Measurements from ENCODE around the gene PLEKHN1. TPM values are rescaled to one million over a fixed set of nuclear protein-coding genes. Genes with fewer than 3 reads are reported as not detected.

Gene PLEKHN1
- total RNA-seq, 1 experiment from 2014 or later, result 9.1 TPM

DNA sequence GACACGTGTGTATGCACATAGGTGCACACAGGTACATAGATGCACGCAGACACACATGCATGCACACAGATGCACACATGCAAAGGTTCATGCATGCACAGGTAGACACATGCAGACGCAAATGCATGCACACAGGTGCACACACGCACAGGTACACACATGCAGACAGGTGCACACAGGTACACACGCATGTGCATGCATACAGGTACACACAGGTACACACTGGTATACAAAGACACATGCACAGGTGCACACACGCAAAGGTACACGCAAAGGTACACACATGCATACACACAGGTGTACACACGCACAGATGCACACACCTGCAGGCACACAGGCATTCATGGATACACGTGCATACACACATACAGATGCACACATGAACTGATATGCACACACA lies 16.0 kb upstream of the PLEKHN1 start:
- Histone ChIP-seq H2AFZ (no peak overlapping the region), H3K36me3 (ENCODE audit: low read depth) (0 out of 2 replicates have a peak, but pooled peaks cover 7% of the 10 kb centered on the region), H3K9me3 (ENCODE audit: insufficient read depth, low read depth) (no peaks in the 10 kb centered on the region), H3K4me3 (no peak overlapping the region), H3K9me2 (ENCODE audit: insufficient read depth) (no peaks in the 10 kb centered on the region), H4K20me1 (ENCODE audit: insufficient read depth) (peaks cover 24% of the 10 kb centered on the region), H3K4me2 (no peak overlapping the region), H3K4me1 (replicated peaks; ENCODE audit: insufficient read depth) (no peaks in the 10 kb centered on the region), H3K27me3 (ENCODE audit: insufficient read depth, low read depth) (no peaks in the 10 kb centered on the region), H3K79me2 (ENCODE audit: low read depth) (no peaks in the 10 kb centered on the region), H3F3A (ENCODE audit: insufficient read depth, low read depth) (no peaks in the 10 kb centered on the region), H3K27ac (no peak overlapping the region)
- POLR2A ChIA-PET (ENCODE audit: unreplicated experiment), result no interaction called here
- intact Hi-C loops (cut with micrococcal nuclease; ENCODE audit: unreplicated experiment), result no loop called here
- BruUV-seq (replicated peaks), result no TSS peak
- no peak for DNase-seq
- no peak for TF ChIP-seq EZH2 (IDR thresholded peaks at IDR 0.05; ENCODE audit: low read depth)
- TF ChIP-seq, protein P1, sequence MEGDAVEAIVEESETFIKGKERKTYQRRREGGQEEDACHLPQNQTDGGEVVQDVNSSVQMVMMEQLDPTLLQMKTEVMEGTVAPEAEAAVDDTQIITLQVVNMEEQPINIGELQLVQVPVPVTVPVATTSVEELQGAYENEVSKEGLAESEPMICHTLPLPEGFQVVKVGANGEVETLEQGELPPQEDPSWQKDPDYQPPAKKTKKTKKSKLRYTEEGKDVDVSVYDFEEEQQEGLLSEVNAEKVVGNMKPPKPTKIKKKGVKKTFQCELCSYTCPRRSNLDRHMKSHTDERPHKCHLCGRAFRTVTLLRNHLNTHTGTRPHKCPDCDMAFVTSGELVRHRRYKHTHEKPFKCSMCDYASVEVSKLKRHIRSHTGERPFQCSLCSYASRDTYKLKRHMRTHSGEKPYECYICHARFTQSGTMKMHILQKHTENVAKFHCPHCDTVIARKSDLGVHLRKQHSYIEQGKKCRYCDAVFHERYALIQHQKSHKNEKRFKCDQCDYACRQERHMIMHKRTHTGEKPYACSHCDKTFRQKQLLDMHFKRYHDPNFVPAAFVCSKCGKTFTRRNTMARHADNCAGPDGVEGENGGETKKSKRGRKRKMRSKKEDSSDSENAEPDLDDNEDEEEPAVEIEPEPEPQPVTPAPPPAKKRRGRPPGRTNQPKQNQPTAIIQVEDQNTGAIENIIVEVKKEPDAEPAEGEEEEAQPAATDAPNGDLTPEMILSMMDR (conservative IDR thresholded peaks at IDR 0.05), result no peak
- CTCF ChIA-PET, result no interaction called here

DNA sequence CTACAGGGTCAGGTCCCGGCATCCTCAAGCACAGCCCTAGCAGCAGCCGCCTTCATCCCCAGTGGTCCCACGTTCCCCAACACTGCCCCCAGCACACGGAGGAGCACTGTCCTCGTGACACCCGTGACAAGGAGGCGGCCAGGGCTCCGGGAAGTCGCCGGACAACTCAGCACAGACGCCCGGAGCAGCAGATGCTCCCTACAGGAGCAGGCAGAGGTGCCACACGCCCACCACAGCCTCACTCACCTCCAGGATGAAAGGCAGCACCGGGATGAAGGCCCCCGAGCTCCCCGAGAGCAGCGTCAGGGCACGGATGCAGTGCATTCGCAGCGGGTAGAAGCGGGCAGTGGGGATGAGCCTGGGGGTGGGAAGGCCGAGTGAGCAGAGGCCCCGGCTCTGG lies 15.4 kb upstream of the PLEKHN1 start:
- H3K36me3 ChIP-seq (ENCODE audit: low read depth), result 0 out of 2 replicates have a peak, but pooled peaks cover 7% of the 10 kb centered on the region
- H3K27me3 ChIP-seq (ENCODE audit: insufficient read depth, low read depth), result no peaks in the 10 kb centered on the region
- H3K4me3 ChIP-seq, result no peak overlapping the region
- no peaks in the 10 kb centered on the region for H3K9me3 ChIP-seq (ENCODE audit: insufficient read depth, low read depth)
- ChIA-PET POLR2A (ENCODE audit: unreplicated experiment) (no interaction called here), CTCF (no interaction called here)
- intact Hi-C loops (cut with micrococcal nuclease; ENCODE audit: unreplicated experiment), result no loop called here
- H3K4me2 ChIP-seq, result no peak overlapping the region
- TF ChIP-seq, protein P1 (conservative IDR thresholded peaks at IDR 0.05), result no peak
- no peak for TF ChIP-seq EZH2 (IDR thresholded peaks at IDR 0.05; ENCODE audit: low read depth)
- no peaks in the 10 kb centered on the region for H3K79me2 ChIP-seq (ENCODE audit: low read depth)
- DNase-seq, result no peak
- BruUV-seq (replicated peaks), result no TSS peak
- no peaks in the 10 kb centered on the region for H3K9me2 ChIP-seq (ENCODE audit: insufficient read depth)
- H3K27ac ChIP-seq, result no peak overlapping the region
- no peaks in the 10 kb centered on the region for H3K4me1 ChIP-seq (replicated peaks; ENCODE audit: insufficient read depth)
- H3F3A ChIP-seq (ENCODE audit: insufficient read depth, low read depth), result no peaks in the 10 kb centered on the region
- no peak overlapping the region for H2AFZ ChIP-seq
- peaks cover 24% of the 10 kb centered on the region for H4K20me1 ChIP-seq (ENCODE audit: insufficient read depth)

DNA sequence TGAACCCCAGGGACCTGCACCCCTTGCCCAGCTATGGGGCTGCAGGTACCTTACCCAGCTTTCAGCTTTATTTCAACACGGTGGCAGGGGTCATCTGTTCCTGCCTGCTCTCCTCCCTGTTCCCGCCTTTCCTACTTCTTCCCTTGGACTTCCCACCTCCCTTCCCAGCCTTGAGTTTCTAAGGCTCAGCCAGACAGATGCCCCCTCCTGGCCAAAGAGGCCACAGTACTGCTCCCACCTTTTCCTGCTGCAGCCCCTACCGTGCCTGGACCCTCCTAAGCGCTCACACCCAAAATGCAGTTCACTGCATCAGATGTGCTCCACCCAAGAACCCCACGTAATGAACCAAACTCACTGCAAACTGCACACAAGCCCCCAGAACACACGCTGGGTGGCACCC lies 14.9 kb upstream of the PLEKHN1 start:
- BruUV-seq (replicated peaks), result no TSS peak
- no peaks in the 10 kb centered on the region for H3K9me2 ChIP-seq (ENCODE audit: insufficient read depth)
- H3K4me1 ChIP-seq (replicated peaks; ENCODE audit: insufficient read depth), result no peaks in the 10 kb centered on the region
- no peak for TF ChIP-seq EZH2 (IDR thresholded peaks at IDR 0.05; ENCODE audit: low read depth)
- TF ChIP-seq, protein P1 (conservative IDR thresholded peaks at IDR 0.05), result no peak; the same call in 1 of the 2 replicates
- peaks cover 24% of the 10 kb centered on the region for H4K20me1 ChIP-seq (ENCODE audit: insufficient read depth)
- H3K9me3 ChIP-seq (ENCODE audit: insufficient read depth, low read depth), result no peaks in the 10 kb centered on the region
- no peak overlapping the region for H3K4me2 ChIP-seq
- intact Hi-C loops (cut with micrococcal nuclease; ENCODE audit: unreplicated experiment), result no loop called here
- POLR2A ChIA-PET (ENCODE audit: unreplicated experiment), result no interaction called here
- H3F3A ChIP-seq (ENCODE audit: insufficient read depth, low read depth), result no peaks in the 10 kb centered on the region
- CTCF ChIA-PET, result no interaction called here
- 0 out of 2 replicates have a peak, but pooled peaks cover 7% of the 10 kb centered on the region for H3K36me3 ChIP-seq (ENCODE audit: low read depth)
- H3K4me3 ChIP-seq, result no peak overlapping the region
- no peak overlapping the region for H2AFZ ChIP-seq
- no peak overlapping the region for H3K27ac ChIP-seq
- H3K79me2 ChIP-seq (ENCODE audit: low read depth), result peaks cover under 1% of the 10 kb centered on the region; the same call in 1 of the 2 replicates
- no peaks in the 10 kb centered on the region for H3K27me3 ChIP-seq (ENCODE audit: insufficient read depth, low read depth)
- DNase-seq, result no peak
